K562 (cell line): ENCODE data around the gene ALK. TPM values are rescaled to one million over a fixed set of nuclear protein-coding genes. Genes with fewer than 3 reads are reported as not detected.

ENCODE experiments used
- ATAC-seq: fragments of 200-7000 bp; cut with Tn5 transposase; 3 replicates; pipeline ENCODE4 v1.9.1; 2020; ENCODE audit warnings: moderate library complexity
- BruUV-seq: library from RNA; stranded (reverse); fragments of 400-500 nt; replicated peaks from 2 replicates; lab custom pipeline; 2021; lab: Mats Ljungman, UMichigan
- CTCF ChIA-PET: fragments of 300-600 bp; formaldehyde crosslinking; extraction: SDS; loops from one replicate; lab custom pipeline; 2021; ENCODE audit warnings: low intra/inter-chr PET ratio; lab: Yijun Ruan, JAX
- POLR2A ChIA-PET: fragments of 300-600, 350-650 bp; sonication (Branson Sonifier 250); formaldehyde crosslinking; extraction: SDS; loops from one replicate; lab custom pipeline; 2021; ENCODE audit warnings: antibody characterized with exemption, inconsistent platforms; lab: Yijun Ruan, JAX
- DNase-seq, 4 experiments: peaks; one replicate each; pipeline versions ENCODE4 v3.0.0 to v3.0.0-alpha.2; 2011 to 2018; ENCODE audit warnings: low spot score in 3 of 4, mixed read lengths in 3 of 4; ENCODE audit errors: extremely low read depth in 1 of 4
- FAIRE-seq: peaks from 2 replicates; lab custom pipeline; 2011; peaks lifted over from hg19 to GRCh38; lab: Jason Lieb, UNC
- H2AFZ ChIP-seq: 2 replicates; pipeline ENCODE4 v1.6.0; 2011; ENCODE audit warnings: low read depth, low read length, control low read depth, inconsistent platforms
- H3K27ac ChIP-seq: fragments of 200-600 bp; 3 replicates; pipeline ENCODE4 v1.8.0; 2011; ENCODE audit warnings: low read depth, mild to moderate bottlenecking, control low read depth, inconsistent platforms, low read length, moderate library complexity, mixed read lengths; ENCODE audit errors: extremely low read depth
- H3K27me3 ChIP-seq, 2 experiments: fragments of 300-600 bp in 1 of 2; 2 replicates in 1 of 2; 3 replicates in 1 of 2; pipeline versions ENCODE4 v1.6.0 to v1.8.0; 2011; ENCODE audit warnings: inconsistent platforms in 2 of 2, low read length in 2 of 2, mild to moderate bottlenecking in 1 of 2, mixed read lengths in 1 of 2, moderate library complexity in 1 of 2; ENCODE audit not compliant: control insufficient read depth in 2 of 2, insufficient read depth in 2 of 2
- H3K36me3 ChIP-seq: fragments of 300-600 bp; 3 replicates; pipeline ENCODE4 v1.8.0; 2011; ENCODE audit warnings: mild to moderate bottlenecking, low read length, inconsistent platforms; ENCODE audit not compliant: control insufficient read depth, insufficient read depth
- H3K4me1 ChIP-seq, 2 experiments: fragments of 200-600 bp in 1 of 2; replicated peaks in 1 of 2; 2 replicates in 1 of 2; 3 replicates in 1 of 2; pipeline versions ENCODE4 v1.5.1 to v1.8.0; 2011; ENCODE audit warnings: inconsistent platforms in 2 of 2, low read length in 2 of 2, mild to moderate bottlenecking in 1 of 2, mixed read lengths in 1 of 2, moderate library complexity in 1 of 2; ENCODE audit not compliant: control insufficient read depth in 2 of 2, insufficient read depth in 2 of 2
- H3K4me2 ChIP-seq: 2 replicates; pipeline ENCODE4 v1.6.1; 2011; ENCODE audit warnings: low read length, control low read depth, inconsistent platforms, mixed read lengths; ENCODE audit not compliant: insufficient read depth
- H3K4me3 ChIP-seq: fragments of 200-600 bp; sonication (generic), shearing (Covaris generic); 2 replicates; pipeline ENCODE4 v1.5.1; 2016; ENCODE audit warnings: control low read depth, inconsistent platforms
- H3K79me2 ChIP-seq: fragments of 200-600 bp; 3 replicates; pipeline ENCODE4 v1.8.0; 2011; ENCODE audit warnings: low read length, inconsistent platforms; ENCODE audit not compliant: control insufficient read depth, insufficient read depth
- H3K9ac ChIP-seq, 2 experiments: 2 replicates each; pipeline versions ENCODE4 v1.6.0 to v1.6.1; 2011; ENCODE audit warnings: low read depth in 2 of 2, low read length in 2 of 2, control low read depth in 1 of 2, inconsistent platforms in 1 of 2, mild to moderate bottlenecking in 1 of 2, mixed read lengths in 1 of 2; ENCODE audit not compliant: insufficient read depth in 1 of 2
- H3K9me1 ChIP-seq: one replicate; pipeline ENCODE4 v1.6.0; 2011; ENCODE audit warnings: inconsistent platforms, mild to moderate bottlenecking, low read length, moderate library complexity; ENCODE audit not compliant: control insufficient read depth, insufficient read depth
- H3K9me3 ChIP-seq: replicated peaks from 2 replicates; pipeline ENCODE4 v1.5.1; 2011; ENCODE audit warnings: low read depth, low read length, inconsistent platforms; ENCODE audit not compliant: control insufficient read depth, insufficient read depth
- H4K20me1 ChIP-seq: replicated peaks from 2 replicates; pipeline ENCODE4 v1.6.1; 2011; ENCODE audit warnings: low read length, inconsistent platforms, mixed read lengths; ENCODE audit not compliant: control insufficient read depth, insufficient read depth
- EWSR1 ChIP-seq: fragments of 450-650 bp; IDR thresholded peaks from 2 replicates; pipeline ENCODE4 v1.6.1; 2018; ENCODE audit warnings: borderline replicate concordance, mild to moderate bottlenecking, low read depth, moderate library complexity; ENCODE audit not compliant: partially characterized antibody
- FOXJ2 ChIP-seq: fragments of 200-800 bp; sonication (Bioruptor generic); IDR thresholded peaks from 2 replicates; pipeline ENCODE4 v1.6.1; 2016; ENCODE audit warnings: missing genetic modification characterization, missing compliant biosample characterization
- RAD21 ChIP-seq, 2 experiments: fragments of 250-450 bp in 1 of 2; fragments of 450-650 bp in 1 of 2; sonication (Bioruptor Pico) in 1 of 2; formaldehyde crosslinking in 1 of 2; IDR thresholded peaks in 1 of 2; conservative IDR thresholded peaks in 1 of 2; 2 replicates each; pipeline versions ENCODE4 v1.4.0 to v1.8.0; 2020 to 2022; ENCODE audit warnings: mild to moderate bottlenecking in 2 of 2, moderate library complexity in 1 of 2
- RNF2 ChIP-seq: sonication (generic); IDR thresholded peaks from 2 replicates; pipeline ENCODE4 v1.6.1; 2016
- SRSF7 ChIP-seq: fragments of 200-400 bp; formaldehyde crosslinking; optimal IDR thresholded peaks from 2 replicates; pipeline ENCODE3; 2017; ENCODE audit warnings: mild to moderate bottlenecking, low read depth, low read length
- ZBTB1 ChIP-seq: sonication (generic); formaldehyde crosslinking; IDR thresholded peaks from 2 replicates; pipeline ENCODE4 v1.8.1; 2023; ENCODE audit warnings: missing genetic modification reagents, low read depth, mild to moderate bottlenecking, borderline replicate concordance
- ZFP30 ChIP-seq: fragments of 250-450 bp; sonication (Bioruptor Pico); IDR thresholded peaks from 2 replicates; pipeline ENCODE4 v1.8.0; 2022; ENCODE audit warnings: moderate library complexity, mild to moderate bottlenecking, inconsistent platforms, borderline replicate concordance
- ZNF212 ChIP-seq: fragments of 450-650 bp; formaldehyde crosslinking; IDR thresholded peaks from 2 replicates; pipeline ENCODE4 v1.4.0; 2020; ENCODE audit warnings: mild to moderate bottlenecking
- ZNF408 ChIP-seq: fragments of 250-450 bp; sonication (Bioruptor Pico); IDR thresholded peaks from 2 replicates; pipeline ENCODE4 v1.4.0; 2020; ENCODE audit warnings: low read depth, mild to moderate bottlenecking, moderate library complexity
- ZNF644 ChIP-seq: fragments of 200-800 bp; sonication (Bioruptor generic); IDR thresholded peaks from 2 replicates; pipeline ENCODE4 v1.6.1; 2016; ENCODE audit warnings: low read depth, missing genetic modification characterization, missing compliant biosample characterization
- WGBS: fragments of 100-300 bp; shearing (Covaris generic); methylation state at CpG from one replicate; pipeline ENCODE4 v1.1.6; 2016; ENCODE audit warnings: low coverage, mixed read lengths; ENCODE audit not compliant: insufficient coverage; ENCODE audit errors: missing lambda C conversion rate; 5-methylcytosine and 5-hydroxymethylcytosine counted together
- in situ Hi-C: fragments of 300-500 bp; cut with MboI; formaldehyde crosslinking; loops from 4 replicates; pipeline ENCODE4 v1.15.0; 2018; ENCODE audit warnings: inconsistent platforms, mixed read lengths
- intact Hi-C: fragments of 100-400 bp; cut with micrococcal nuclease; formaldehyde crosslinking; loops from 2 replicates; pipeline ENCODE4 v1.14.2; 2022
- polyA plus RNA-seq, 8 experiments: library from polyadenylated mRNA; depleted of rRNA in 4 of 8; stranded (reverse) in 5 of 8; unstranded in 3 of 8; fragments of >200 nt; fragmentation: Nextera tagmentation in 2 of 8; fragmentation: Illumina TruSeq in 1 of 8; extraction: Ambion mirVana in 2 of 8; extraction: Trizol in 1 of 8; gene quantifications; 2 replicates each; pipeline versions ENCODE4 v1.2.1 to v1.2.3, GENCODE V29; 2011 to 2014; ENCODE audit warnings: inconsistent platforms in 1 of 8, missing spikeins in 1 of 8
- total RNA-seq, 7 experiments: library from RNA; depleted of rRNA in 6 of 7; stranded (reverse); fragments of >200 nt in 6 of 7; fragmentation: Illumina TruSeq in 2 of 7; extraction: Trizol in 2 of 7; gene quantifications; 2 replicates each; pipeline versions ENCODE4 v1.2.1 to v1.2.3, GENCODE V29; 2011 to 2021; ENCODE audit warnings: low replicate concordance in 1 of 7
- TF ChIP-seq, protein P1 (sequence below): sonication (generic); formaldehyde crosslinking; IDR thresholded peaks from 2 replicates; pipeline ENCODE4 v1.8.0; 2022; ENCODE audit warnings: missing genetic modification reagents, mild to moderate bottlenecking, borderline replicate concordance
- TF ChIP-seq, protein P2 (sequence below): fragments of 250-450 bp; sonication (Bioruptor Pico); IDR thresholded peaks from 2 replicates; pipeline ENCODE4 v1.4.0; 2020; ENCODE audit warnings: borderline replicate concordance
- TF ChIP-seq, protein P3 (sequence below): fragments of 250-450 bp; sonication (Bioruptor Pico); IDR thresholded peaks from 2 replicates; pipeline ENCODE4 v1.4.0; 2020; ENCODE audit warnings: mild to moderate bottlenecking, moderate library complexity, borderline replicate concordance

The ALK gene
- total and polyA plus RNA-seq, 9 of the 15 experiments (the other 6 are each of a cell fraction or from before 2014, with no cell fraction given) = not detected

DNA sequence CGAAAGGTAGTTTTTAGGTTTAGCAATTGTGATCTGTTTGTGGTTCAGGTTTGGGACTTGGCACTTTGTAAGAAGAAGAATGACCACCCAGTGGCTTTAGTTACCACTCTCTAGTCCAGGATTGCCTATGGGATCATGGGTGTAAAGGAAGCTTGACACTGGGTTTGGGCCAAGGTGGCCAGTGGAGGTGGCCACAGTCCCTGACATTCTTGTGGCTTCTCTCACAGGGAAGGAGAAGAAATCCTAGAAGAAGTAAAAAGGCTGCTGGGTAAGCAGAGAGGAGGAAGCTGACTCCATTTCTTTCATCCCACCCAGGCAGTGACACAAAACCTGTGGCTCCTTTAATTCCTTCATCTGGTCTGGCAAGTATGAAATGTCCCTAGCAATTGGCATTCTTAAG, 411.5 kb downstream of the ALK start:
- Histone ChIP-seq H3K9me1 (no peaks in the 10 kb centered on the region), H3K4me2 (no peak overlapping the region), H3K4me1 (no peaks in the 10 kb centered on the region), H2AFZ (no peak overlapping the region), H3K79me2 (no peaks in the 10 kb centered on the region), H3K27ac (no peak overlapping the region), H3K36me3 (no peaks in the 10 kb centered on the region), H3K4me3 (no peak overlapping the region), H4K20me1 (no peaks in the 10 kb centered on the region), H3K9ac (no peak overlapping the region), H3K9me3 (no peaks in the 10 kb centered on the region), H3K27me3 (no peaks in the 10 kb centered on the region)
- no peak for DNase-seq
- FAIRE-seq = no peak
- in situ Hi-C loops (no loop called here), intact Hi-C loops (no loop called here)
- TF ChIP-seq ZFP30 = no peak
- no peak for TF ChIP-seq FOXJ2 (tag)
- TF ChIP-seq ZBTB1 = no peak
- TF ChIP-seq ZNF408 = no peak
- no peak for TF ChIP-seq SRSF7
- TF ChIP-seq, protein P1, sequence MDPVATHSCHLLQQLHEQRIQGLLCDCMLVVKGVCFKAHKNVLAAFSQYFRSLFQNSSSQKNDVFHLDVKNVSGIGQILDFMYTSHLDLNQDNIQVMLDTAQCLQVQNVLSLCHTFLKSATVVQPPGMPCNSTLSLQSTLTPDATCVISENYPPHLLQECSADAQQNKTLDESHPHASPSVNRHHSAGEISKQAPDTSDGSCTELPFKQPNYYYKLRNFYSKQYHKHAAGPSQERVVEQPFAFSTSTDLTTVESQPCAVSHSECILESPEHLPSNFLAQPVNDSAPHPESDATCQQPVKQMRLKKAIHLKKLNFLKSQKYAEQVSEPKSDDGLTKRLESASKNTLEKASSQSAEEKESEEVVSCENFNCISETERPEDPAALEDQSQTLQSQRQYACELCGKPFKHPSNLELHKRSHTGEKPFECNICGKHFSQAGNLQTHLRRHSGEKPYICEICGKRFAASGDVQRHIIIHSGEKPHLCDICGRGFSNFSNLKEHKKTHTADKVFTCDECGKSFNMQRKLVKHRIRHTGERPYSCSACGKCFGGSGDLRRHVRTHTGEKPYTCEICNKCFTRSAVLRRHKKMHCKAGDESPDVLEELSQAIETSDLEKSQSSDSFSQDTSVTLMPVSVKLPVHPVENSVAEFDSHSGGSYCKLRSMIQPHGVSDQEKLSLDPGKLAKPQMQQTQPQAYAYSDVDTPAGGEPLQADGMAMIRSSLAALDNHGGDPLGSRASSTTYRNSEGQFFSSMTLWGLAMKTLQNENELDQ (CRISPR knock-in tag) = no peak
- TF ChIP-seq EWSR1 = no peak
- TF ChIP-seq, protein P2, sequence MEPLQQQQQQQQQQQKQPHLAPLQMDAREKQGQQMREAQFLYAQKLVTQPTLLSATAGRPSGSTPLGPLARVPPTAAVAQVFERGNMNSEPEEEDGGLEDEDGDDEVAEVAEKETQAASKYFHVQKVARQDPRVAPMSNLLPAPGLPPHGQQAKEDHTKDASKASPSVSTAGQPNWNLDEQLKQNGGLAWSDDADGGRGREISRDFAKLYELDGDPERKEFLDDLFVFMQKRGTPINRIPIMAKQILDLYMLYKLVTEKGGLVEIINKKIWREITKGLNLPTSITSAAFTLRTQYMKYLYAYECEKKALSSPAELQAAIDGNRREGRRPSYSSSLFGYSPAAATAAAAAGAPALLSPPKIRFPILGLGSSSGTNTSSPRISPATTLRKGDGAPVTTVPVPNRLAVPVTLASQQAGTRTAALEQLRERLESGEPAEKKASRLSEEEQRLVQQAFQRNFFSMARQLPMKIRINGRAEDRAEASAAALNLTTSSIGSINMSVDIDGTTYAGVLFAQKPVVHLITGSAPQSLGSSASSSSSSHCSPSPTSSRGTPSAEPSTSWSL = no peak
- no peak for TF ChIP-seq RNF2
- TF ChIP-seq, protein P3, sequence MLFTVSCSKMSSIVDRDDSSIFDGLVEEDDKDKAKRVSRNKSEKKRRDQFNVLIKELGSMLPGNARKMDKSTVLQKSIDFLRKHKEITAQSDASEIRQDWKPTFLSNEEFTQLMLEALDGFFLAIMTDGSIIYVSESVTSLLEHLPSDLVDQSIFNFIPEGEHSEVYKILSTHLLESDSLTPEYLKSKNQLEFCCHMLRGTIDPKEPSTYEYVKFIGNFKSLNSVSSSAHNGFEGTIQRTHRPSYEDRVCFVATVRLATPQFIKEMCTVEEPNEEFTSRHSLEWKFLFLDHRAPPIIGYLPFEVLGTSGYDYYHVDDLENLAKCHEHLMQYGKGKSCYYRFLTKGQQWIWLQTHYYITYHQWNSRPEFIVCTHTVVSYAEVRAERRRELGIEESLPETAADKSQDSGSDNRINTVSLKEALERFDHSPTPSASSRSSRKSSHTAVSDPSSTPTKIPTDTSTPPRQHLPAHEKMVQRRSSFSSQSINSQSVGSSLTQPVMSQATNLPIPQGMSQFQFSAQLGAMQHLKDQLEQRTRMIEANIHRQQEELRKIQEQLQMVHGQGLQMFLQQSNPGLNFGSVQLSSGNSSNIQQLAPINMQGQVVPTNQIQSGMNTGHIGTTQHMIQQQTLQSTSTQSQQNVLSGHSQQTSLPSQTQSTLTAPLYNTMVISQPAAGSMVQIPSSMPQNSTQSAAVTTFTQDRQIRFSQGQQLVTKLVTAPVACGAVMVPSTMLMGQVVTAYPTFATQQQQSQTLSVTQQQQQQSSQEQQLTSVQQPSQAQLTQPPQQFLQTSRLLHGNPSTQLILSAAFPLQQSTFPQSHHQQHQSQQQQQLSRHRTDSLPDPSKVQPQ (CRISPR knock-in tag) = no peak
- no peak for TF ChIP-seq RAD21 (CRISPR knock-in tag; conservative IDR thresholded peaks at IDR 0.05 in 1 of 2, IDR thresholded peaks at IDR 0.05 in 1 of 2)
- TF ChIP-seq ZNF644 (tag) = no peak
- no peak for TF ChIP-seq ZNF212 (CRISPR knock-in tag)
- BruUV-seq = no TSS peak
- no peak for ATAC-seq
- 0% methylated on average over 1 of the region's 1 CpG for WGBS
- POLR2A ChIA-PET = no interaction called here
- CTCF ChIA-PET = no interaction called here
